Loucy (cell line): ENCODE data around the gene GPC3.

Experiments used
- H2AFZ ChIP-seq: fragments of 200-600 bp; sonication (generic); 2 replicates; pipeline ENCODE4 v1.6.0; 2016; ENCODE audit warnings: antibody characterized with exemption, mild to moderate bottlenecking, low read length, moderate library complexity
- H3F3A ChIP-seq: fragments of 200-600 bp; 2 replicates; pipeline ENCODE4 v1.6.0; 2016; ENCODE audit warnings: antibody characterized with exemption, low read depth, mild to moderate bottlenecking
- H3K27me3 ChIP-seq: fragments of 200-600 bp; sonication (generic); 2 replicates; pipeline ENCODE4 v1.6.1; 2014; ENCODE audit warnings: low read length, mild to moderate bottlenecking; ENCODE audit not compliant: insufficient read depth, poor library complexity, severe bottlenecking
- H3K36me3 ChIP-seq: fragments of 200-600 bp; sonication (generic); 2 replicates; pipeline ENCODE4 v1.6.1; 2016; ENCODE audit warnings: low read length; ENCODE audit not compliant: insufficient read depth
- H3K4me1 ChIP-seq: fragments of 200-600 bp; sonication (generic); 2 replicates; pipeline ENCODE4 v1.5.1; 2014; ENCODE audit warnings: low read length, mild to moderate bottlenecking; ENCODE audit not compliant: insufficient read depth, poor library complexity, severe bottlenecking
- H3K4me2 ChIP-seq: fragments of 200-600 bp; sonication (generic); 2 replicates; pipeline ENCODE4 v1.6.0; 2014; ENCODE audit warnings: antibody characterized with exemption, low read length, low read depth, mild to moderate bottlenecking; ENCODE audit not compliant: poor library complexity, severe bottlenecking
- H3K4me3 ChIP-seq: fragments of 200-600 bp; sonication (generic); 2 replicates; pipeline ENCODE4 v1.5.1; 2014; ENCODE audit warnings: low read length, mild to moderate bottlenecking, mixed read lengths; ENCODE audit not compliant: poor library complexity, severe bottlenecking
- H3K79me2 ChIP-seq: fragments of 200-600 bp; sonication (generic); 2 replicates; pipeline ENCODE4 v1.6.1; 2014; ENCODE audit warnings: low read length; ENCODE audit not compliant: insufficient read depth
- H3K9ac ChIP-seq: fragments of 200-600 bp; sonication (generic); 2 replicates; pipeline ENCODE4 v1.6.0; 2014; ENCODE audit warnings: mild to moderate bottlenecking, low read depth, low read length, moderate library complexity; ENCODE audit not compliant: poor library complexity, severe bottlenecking
- H3K9me2 ChIP-seq: fragments of 200-600 bp; sonication (generic); replicated peaks from 2 replicates; pipeline ENCODE4 v1.6.1; 2016; ENCODE audit warnings: low read depth, low read length, mixed read lengths
- H3K9me3 ChIP-seq: fragments of 200-600 bp; sonication (generic); 2 replicates; pipeline ENCODE4 v1.6.1; 2014; ENCODE audit warnings: mild to moderate bottlenecking, antibody characterized with exemption, low read length, low read depth; ENCODE audit not compliant: insufficient read depth
- H4K20me1 ChIP-seq: fragments of 200-600 bp; sonication (generic); 2 replicates; pipeline ENCODE4 v1.6.0; 2014; ENCODE audit warnings: antibody characterized with exemption, low read length, mild to moderate bottlenecking; ENCODE audit not compliant: insufficient read depth, poor library complexity, severe bottlenecking
- CTCF ChIP-seq: fragments of 200-600 bp; sonication (generic); conservative IDR thresholded peaks from 2 replicates; pipeline ENCODE4 v1.5.1; 2014; ENCODE audit warnings: mild to moderate bottlenecking, antibody characterized with exemption, low read length
- EZH2phosphoT487 ChIP-seq: fragments of 200-600 bp; IDR thresholded peaks from 2 replicates; pipeline ENCODE4 v1.6.1; 2018; ENCODE audit warnings: antibody characterized with exemption, mild to moderate bottlenecking, moderate library complexity, borderline replicate concordance

Gene GPC3

GRCh38 chrX:133538148-133538547 lies 447.2 kb downstream of the GPC3 start:
- no peak overlapping the region for H3K4me2 ChIP-seq

GRCh38 chrX:133537142-133537541 lies 448.3 kb downstream of the GPC3 start:
- no peaks in the 10 kb centered on the region for H4K20me1 ChIP-seq
- TF ChIP-seq CTCF = no peak
- TF ChIP-seq EZH2phosphoT487 = no peak
- H3K36me3 ChIP-seq = no peaks in the 10 kb centered on the region
- no peaks in the 10 kb centered on the region for H3K27me3 ChIP-seq
- H3K79me2 ChIP-seq = no peaks in the 10 kb centered on the region
- H3K9ac ChIP-seq = no peak overlapping the region
- H3K4me3 ChIP-seq = no peak overlapping the region
- no peak overlapping the region for H3K4me2 ChIP-seq
- no peaks in the 10 kb centered on the region for H3F3A ChIP-seq
- no peaks in the 10 kb centered on the region for H3K9me2 ChIP-seq
- H3K4me1 ChIP-seq = no peaks in the 10 kb centered on the region
- no peak overlapping the region for H2AFZ ChIP-seq
- H3K9me3 ChIP-seq = no peaks in the 10 kb centered on the region

More at GRCh38 chrX:133538148-133538547, 447.2 kb downstream of the GPC3 start:
- Histone ChIP-seq H3K4me3 (no peak overlapping the region), H3K9me2 (no peaks in the 10 kb centered on the region), H3K9me3 (no peaks in the 10 kb centered on the region), H2AFZ (no peak overlapping the region), H3K79me2 (no peaks in the 10 kb centered on the region), H3K36me3 (no peaks in the 10 kb centered on the region), H3K27me3 (no peaks in the 10 kb centered on the region), H3K9ac (no peak overlapping the region), H3F3A (no peaks in the 10 kb centered on the region), H3K4me1 (no peaks in the 10 kb centered on the region), H4K20me1 (no peaks in the 10 kb centered on the region)
- no peak for TF ChIP-seq CTCF
- no peak for TF ChIP-seq EZH2phosphoT487

- Histone ChIP-seq H3K9me2 (no peaks in the 10 kb centered on the region), H3K4me1 (no peaks in the 10 kb centered on the region), H2AFZ (no peak overlapping the region), H3K4me2 (no peak overlapping the region), H3K27me3 (no peaks in the 10 kb centered on the region), H3K9me3 (no peaks in the 10 kb centered on the region), H3K36me3 (no peaks in the 10 kb centered on the region), H3K79me2 (no peaks in the 10 kb centered on the region), H4K20me1 (no peaks in the 10 kb centered on the region), H3K4me3 (no peak overlapping the region), H3F3A (no peaks in the 10 kb centered on the region), H3K9ac (no peak overlapping the region)
- no peak for TF ChIP-seq CTCF
- TF ChIP-seq EZH2phosphoT487 = no peak
Observed at GRCh38 chrX:133535066-133535465, 450.3 kb downstream of the GPC3 start.
